HepG2 (cell line): ENCODE measurements around the gene ZBED5. TPM values are rescaled to one million over a fixed set of nuclear protein-coding genes. Genes with fewer than 3 reads are reported as not detected.

Source experiments
- FOXK2 ChIP-seq: fragments of 450-650 bp; IDR thresholded peaks from 2 replicates; pipeline ENCODE4 v1.6.1; 2016
- MAF1 ChIP-seq: sonication (generic); formaldehyde crosslinking; IDR thresholded peaks from 2 replicates; pipeline ENCODE4 v1.5.0; 2020; ENCODE audit warnings: missing genetic modification reagents, borderline replicate concordance
- MZF1 ChIP-seq: sonication (generic); formaldehyde crosslinking; IDR thresholded peaks from 2 replicates; pipeline ENCODE4 v1.8.1; 2023; ENCODE audit warnings: mild to moderate bottlenecking, missing genetic modification reagents, borderline replicate concordance
- NCOA5 ChIP-seq: sonication (generic); formaldehyde crosslinking; IDR thresholded peaks from 2 replicates; pipeline ENCODE4 v1.4.0; 2020; ENCODE audit warnings: missing genetic modification reagents
- PPARG ChIP-seq: conservative IDR thresholded peaks from 2 replicates; pipeline ENCODE4 v1.6.1; 2016; ENCODE audit warnings: missing biosample characterization, missing genetic modification reagents
- SAP130 ChIP-seq: IDR thresholded peaks from 2 replicates; pipeline ENCODE4 v1.6.1; 2016; ENCODE audit warnings: low read depth
- SIX1 ChIP-seq: sonication (generic); formaldehyde crosslinking; IDR thresholded peaks from 2 replicates; pipeline ENCODE4 v1.4.0; 2020; ENCODE audit warnings: missing genetic modification reagents, borderline replicate concordance
- ZBTB42 ChIP-seq: sonication (generic); formaldehyde crosslinking; IDR thresholded peaks from 2 replicates; pipeline ENCODE4 v1.5.0; 2020; ENCODE audit warnings: mild to moderate bottlenecking, missing genetic modification reagents
- ZBTB49 ChIP-seq: sonication (generic); formaldehyde crosslinking; IDR thresholded peaks from 2 replicates; pipeline ENCODE4 v1.4.0; 2020; ENCODE audit warnings: missing genetic modification reagents, borderline replicate concordance
- ZBTB7A ChIP-seq: sonication (generic); formaldehyde crosslinking; IDR thresholded peaks from 2 replicates; pipeline ENCODE4 v1.8.0; 2022; ENCODE audit warnings: mild to moderate bottlenecking, missing genetic modification reagents
- ZC3H13 ChIP-seq: sonication (generic); formaldehyde crosslinking; IDR thresholded peaks from 2 replicates; pipeline ENCODE4 v1.8.1; 2023; ENCODE audit warnings: mild to moderate bottlenecking, missing genetic modification reagents, moderate library complexity
- ZFP62 ChIP-seq: sonication (generic); formaldehyde crosslinking; IDR thresholded peaks from 2 replicates; pipeline ENCODE4 v1.4.0; 2020; ENCODE audit warnings: missing genetic modification reagents
- ZNF230 ChIP-seq: sonication (generic); formaldehyde crosslinking; IDR thresholded peaks from 2 replicates; pipeline ENCODE4 v1.4.0; 2020; ENCODE audit warnings: mild to moderate bottlenecking, missing genetic modification reagents
- ZNF296 ChIP-seq: sonication (generic); formaldehyde crosslinking; conservative IDR thresholded peaks from 2 replicates; pipeline ENCODE4 v1.5.0; 2020; ENCODE audit warnings: mild to moderate bottlenecking, missing genetic modification reagents
- ZNF556 ChIP-seq: sonication (generic); formaldehyde crosslinking; IDR thresholded peaks from 2 replicates; pipeline ENCODE4 v1.4.0; 2020; ENCODE audit warnings: mild to moderate bottlenecking, missing genetic modification reagents, borderline replicate concordance
- ZNF891 ChIP-seq: sonication (generic); formaldehyde crosslinking; IDR thresholded peaks from 2 replicates; pipeline ENCODE4 v1.5.0; 2020; ENCODE audit warnings: mild to moderate bottlenecking, missing genetic modification reagents
- polyA plus RNA-seq, 8 experiments: library from polyadenylated mRNA; depleted of rRNA in 3 of 8; stranded (reverse) in 7 of 8; unstranded in 1 of 8; fragments of >200 nt; fragmentation: Illumina TruSeq in 4 of 8; extraction: Trizol in 4 of 8; gene quantifications; 2 replicates each; pipeline versions ENCODE4 v1.2.1 to v1.2.3, GENCODE V29; 2011 to 2016; ENCODE audit warnings: low read depth in 4 of 8, missing spikeins in 1 of 8, mixed read lengths in 1 of 8; ENCODE audit not compliant: insufficient read depth in 1 of 8
- total RNA-seq, 5 experiments: library from RNA; depleted of rRNA; stranded (reverse); fragments of >200 nt; fragmentation: Illumina TruSeq; extraction: Trizol; gene quantifications; 2 replicates each; pipeline ENCODE4 v1.2.3, GENCODE V29; 2016; ENCODE audit warnings: low read depth in 1 of 5
- TF ChIP-seq, protein P1 (sequence below): sonication (generic); formaldehyde crosslinking; IDR thresholded peaks from 2 replicates; pipeline ENCODE4 v1.5.1; 2020; ENCODE audit warnings: mild to moderate bottlenecking, missing genetic modification reagents
- TF ChIP-seq, protein P2 (sequence below): sonication (generic); formaldehyde crosslinking; IDR thresholded peaks from 2 replicates; pipeline ENCODE4 v1.5.1; 2020; ENCODE audit warnings: mild to moderate bottlenecking, missing genetic modification reagents, moderate library complexity
- TF ChIP-seq, protein P3 (sequence below): sonication (generic); formaldehyde crosslinking; conservative IDR thresholded peaks from 2 replicates; pipeline ENCODE4 v1.8.1; 2023; ENCODE audit warnings: missing genetic modification reagents

Gene ZBED5
- total and polyA plus RNA-seq, 2 of the 13 experiments (the other 11 are each of a cell fraction or from before 2014, with no cell fraction given) = 18.2 to 38.6 TPM

DNA sequence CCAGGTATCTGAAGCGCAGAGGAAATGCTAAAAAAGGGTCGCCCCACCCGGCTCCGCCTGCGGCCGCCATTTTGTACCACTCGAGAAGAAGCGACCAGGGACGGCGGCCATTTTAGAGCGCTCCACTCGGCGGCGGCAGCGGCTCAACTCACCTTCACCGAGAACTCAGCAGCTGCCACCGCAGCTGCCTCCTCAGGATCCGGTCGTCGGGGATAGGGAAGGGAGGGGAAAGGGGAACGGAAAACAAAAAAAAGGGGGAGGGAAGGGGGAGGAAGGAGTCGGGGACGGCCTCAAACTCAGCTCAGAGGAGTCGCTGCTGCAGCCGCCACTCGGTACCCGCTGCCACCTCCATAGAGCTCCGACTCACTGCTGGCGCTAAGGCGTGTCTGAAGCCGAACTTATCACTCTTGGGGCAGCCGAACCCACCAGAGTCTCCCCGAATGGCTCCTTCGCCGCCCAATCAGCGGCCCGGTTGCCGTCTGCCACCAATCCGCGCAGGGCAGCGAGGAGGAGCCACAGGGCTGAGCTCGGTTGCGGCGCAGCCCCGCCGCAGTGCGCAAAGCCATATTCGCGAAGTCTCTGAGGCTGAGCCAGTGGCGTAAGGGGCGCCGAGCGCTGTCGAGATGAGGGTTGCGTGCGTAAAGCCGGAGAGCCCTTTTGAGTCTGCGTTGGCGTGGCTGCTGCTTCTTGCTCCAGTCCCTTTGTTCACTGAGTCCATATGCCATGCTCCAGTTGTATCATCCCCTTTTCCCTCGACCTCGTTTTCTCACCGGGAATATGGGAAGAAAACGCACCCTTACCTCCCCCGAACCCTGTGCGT lies 49.1 kb downstream of the ZBED5 start, which contains the start of gene EIF4G2 (continued):
- TF ChIP-seq SIX1 (CRISPR knock-in tag) (no peak), SAP130 (CRISPR knock-in tag) (peak; percentile 82), MZF1 (CRISPR knock-in tag) (no peak), ZBTB42 (no peak; the same call in 1 of the 2 replicates), ZFP62 (CRISPR knock-in tag) (no peak), NCOA5 (no peak), ZNF230 (CRISPR knock-in tag) (peak; percentile 72), ZNF296 (CRISPR knock-in tag) (no peak), ZBTB7A (CRISPR knock-in tag) (peak; percentile 42; the same call in 1 of the 2 replicates), PPARG (CRISPR knock-in tag) (no peak), ZC3H13 (CRISPR knock-in tag) (peak; percentile 80; the same call in 1 of the 2 replicates), ZBTB49 (no peak), MAF1 (no peak; the same call in 1 of the 2 replicates), ZNF556 (CRISPR knock-in tag) (peak; percentile 77; the same call in 1 of the 2 replicates), FOXK2 (no peak), ZNF891 (CRISPR knock-in tag) (peak; percentile 84)
- TF ChIP-seq, protein P1, sequence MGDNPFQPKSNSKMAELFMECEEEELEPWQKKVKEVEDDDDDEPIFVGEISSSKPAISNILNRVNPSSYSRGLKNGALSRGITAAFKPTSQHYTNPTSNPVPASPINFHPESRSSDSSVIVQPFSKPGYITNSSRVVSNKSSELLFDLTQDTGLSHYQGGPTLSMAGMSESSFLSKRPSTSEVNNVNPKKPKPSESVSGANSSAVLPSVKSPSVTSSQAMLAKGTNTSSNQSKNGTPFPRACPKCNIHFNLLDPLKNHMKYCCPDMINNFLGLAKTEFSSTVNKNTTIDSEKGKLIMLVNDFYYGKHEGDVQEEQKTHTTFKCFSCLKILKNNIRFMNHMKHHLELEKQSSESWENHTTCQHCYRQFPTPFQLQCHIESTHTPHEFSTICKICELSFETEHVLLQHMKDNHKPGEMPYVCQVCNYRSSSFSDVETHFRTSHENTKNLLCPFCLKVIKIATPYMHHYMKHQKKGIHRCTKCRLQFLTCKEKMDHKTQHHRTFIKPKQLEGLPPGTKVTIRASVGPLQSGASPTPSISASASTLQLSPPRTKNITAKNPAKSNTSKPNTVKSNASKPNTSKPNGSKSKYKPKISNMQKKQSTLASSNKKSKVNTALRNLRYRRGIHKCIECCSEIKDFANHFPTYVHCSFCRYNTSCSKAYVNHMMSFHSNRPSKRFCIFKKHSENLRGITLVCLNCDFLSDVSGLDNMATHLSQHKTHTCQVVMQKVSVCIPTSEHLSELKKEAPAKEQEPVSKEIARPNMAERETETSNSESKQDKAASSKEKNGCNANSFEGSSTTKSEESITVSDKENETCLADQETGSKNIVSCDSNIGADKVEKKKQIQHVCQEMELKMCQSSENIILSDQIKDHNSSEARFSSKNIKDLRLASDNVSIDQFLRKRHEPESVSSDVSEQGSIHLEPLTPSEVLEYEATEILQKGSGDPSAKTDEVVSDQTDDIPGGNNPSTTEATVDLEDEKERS (CRISPR knock-in tag) = no peak
- TF ChIP-seq, protein P2, sequence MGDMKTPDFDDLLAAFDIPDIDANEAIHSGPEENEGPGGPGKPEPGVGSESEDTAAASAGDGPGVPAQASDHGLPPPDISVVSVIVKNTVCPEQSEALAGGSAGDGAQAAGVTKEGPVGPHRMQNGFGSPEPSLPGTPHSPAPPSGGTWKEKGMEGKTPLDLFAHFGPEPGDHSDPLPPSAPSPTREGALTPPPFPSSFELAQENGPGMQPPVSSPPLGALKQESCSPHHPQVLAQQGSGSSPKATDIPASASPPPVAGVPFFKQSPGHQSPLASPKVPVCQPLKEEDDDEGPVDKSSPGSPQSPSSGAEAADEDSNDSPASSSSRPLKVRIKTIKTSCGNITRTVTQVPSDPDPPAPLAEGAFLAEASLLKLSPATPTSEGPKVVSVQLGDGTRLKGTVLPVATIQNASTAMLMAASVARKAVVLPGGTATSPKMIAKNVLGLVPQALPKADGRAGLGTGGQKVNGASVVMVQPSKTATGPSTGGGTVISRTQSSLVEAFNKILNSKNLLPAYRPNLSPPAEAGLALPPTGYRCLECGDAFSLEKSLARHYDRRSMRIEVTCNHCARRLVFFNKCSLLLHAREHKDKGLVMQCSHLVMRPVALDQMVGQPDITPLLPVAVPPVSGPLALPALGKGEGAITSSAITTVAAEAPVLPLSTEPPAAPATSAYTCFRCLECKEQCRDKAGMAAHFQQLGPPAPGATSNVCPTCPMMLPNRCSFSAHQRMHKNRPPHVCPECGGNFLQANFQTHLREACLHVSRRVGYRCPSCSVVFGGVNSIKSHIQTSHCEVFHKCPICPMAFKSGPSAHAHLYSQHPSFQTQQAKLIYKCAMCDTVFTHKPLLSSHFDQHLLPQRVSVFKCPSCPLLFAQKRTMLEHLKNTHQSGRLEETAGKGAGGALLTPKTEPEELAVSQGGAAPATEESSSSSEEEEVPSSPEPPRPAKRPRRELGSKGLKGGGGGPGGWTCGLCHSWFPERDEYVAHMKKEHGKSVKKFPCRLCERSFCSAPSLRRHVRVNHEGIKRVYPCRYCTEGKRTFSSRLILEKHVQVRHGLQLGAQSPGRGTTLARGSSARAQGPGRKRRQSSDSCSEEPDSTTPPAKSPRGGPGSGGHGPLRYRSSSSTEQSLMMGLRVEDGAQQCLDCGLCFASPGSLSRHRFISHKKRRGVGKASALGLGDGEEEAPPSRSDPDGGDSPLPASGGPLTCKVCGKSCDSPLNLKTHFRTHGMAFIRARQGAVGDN (CRISPR knock-in tag) = peak; percentile 85
- TF ChIP-seq, protein P3, sequence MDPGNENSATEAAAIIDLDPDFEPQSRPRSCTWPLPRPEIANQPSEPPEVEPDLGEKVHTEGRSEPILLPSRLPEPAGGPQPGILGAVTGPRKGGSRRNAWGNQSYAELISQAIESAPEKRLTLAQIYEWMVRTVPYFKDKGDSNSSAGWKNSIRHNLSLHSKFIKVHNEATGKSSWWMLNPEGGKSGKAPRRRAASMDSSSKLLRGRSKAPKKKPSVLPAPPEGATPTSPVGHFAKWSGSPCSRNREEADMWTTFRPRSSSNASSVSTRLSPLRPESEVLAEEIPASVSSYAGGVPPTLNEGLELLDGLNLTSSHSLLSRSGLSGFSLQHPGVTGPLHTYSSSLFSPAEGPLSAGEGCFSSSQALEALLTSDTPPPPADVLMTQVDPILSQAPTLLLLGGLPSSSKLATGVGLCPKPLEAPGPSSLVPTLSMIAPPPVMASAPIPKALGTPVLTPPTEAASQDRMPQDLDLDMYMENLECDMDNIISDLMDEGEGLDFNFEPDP = no peak
